Trophoblast cell (in vitro differentiated cells and primary cell): ENCODE results near the gene AGPAT1.

Experiments
- DNase-seq, 2 donors: peaks; one replicate each; pipeline ENCODE4 v3.0.0-alpha.2; 2016
- H2AFZ ChIP-seq: 2 replicates; pipeline ENCODE4 v1.6.1; 2013; ENCODE audit warnings: low read length, moderate library complexity, mild to moderate bottlenecking; ENCODE audit not compliant: insufficient read depth, poor library complexity
- H2AK5ac ChIP-seq: 2 replicates; pipeline ENCODE4 v1.6.1; 2013; ENCODE audit warnings: mild to moderate bottlenecking, low read length
- H2BK120ac ChIP-seq: 2 replicates; pipeline ENCODE4 v1.6.1; 2013; ENCODE audit warnings: low read length, mild to moderate bottlenecking, moderate library complexity; ENCODE audit not compliant: insufficient read depth, poor library complexity
- H2BK12ac ChIP-seq: 2 replicates; pipeline ENCODE4 v1.6.1; 2013; ENCODE audit warnings: mild to moderate bottlenecking, low read length, moderate library complexity
- H2BK5ac ChIP-seq: 2 replicates; pipeline ENCODE4 v1.6.1; 2013; ENCODE audit warnings: low read length, low read depth, moderate library complexity, mild to moderate bottlenecking; ENCODE audit not compliant: poor library complexity
- H3K14ac ChIP-seq: 2 replicates; pipeline ENCODE4 v1.6.1; 2013; ENCODE audit warnings: mild to moderate bottlenecking, low read length
- H3K18ac ChIP-seq: 2 replicates; pipeline ENCODE4 v1.6.1; 2013; ENCODE audit warnings: mild to moderate bottlenecking, low read length
- H3K23ac ChIP-seq: 2 replicates; pipeline ENCODE4 v1.6.1; 2013; ENCODE audit warnings: low read length
- H3K27ac ChIP-seq: 2 replicates; pipeline ENCODE4 v1.5.1; 2013; ENCODE audit warnings: low read depth, mild to moderate bottlenecking, inconsistent platforms, low read length, moderate library complexity
- H3K27me3 ChIP-seq: 2 replicates; pipeline ENCODE4 v1.6.1; 2013; ENCODE audit warnings: inconsistent platforms, mild to moderate bottlenecking, low read length, moderate library complexity; ENCODE audit not compliant: insufficient read depth
- H3K36me3 ChIP-seq, 2 experiments: 1 replicate in 1 of 2; 2 replicates in 1 of 2; pipeline ENCODE4 v1.6.1; 2013; ENCODE audit warnings: low read length in 2 of 2, mild to moderate bottlenecking in 2 of 2, moderate library complexity in 1 of 2; ENCODE audit not compliant: insufficient read depth in 2 of 2, control insufficient read depth in 1 of 2
- H3K4ac ChIP-seq: 2 replicates; pipeline ENCODE4 v1.6.1; 2013; ENCODE audit warnings: low read depth, mild to moderate bottlenecking, low read length, moderate library complexity
- H3K4me1 ChIP-seq, 2 experiments: 1 replicate in 1 of 2; 2 replicates in 1 of 2; pipeline ENCODE4 v1.6.1; 2013; ENCODE audit warnings: low read length in 2 of 2, mild to moderate bottlenecking in 2 of 2, moderate library complexity in 1 of 2; ENCODE audit not compliant: insufficient read depth in 2 of 2, control insufficient read depth in 1 of 2
- H3K4me2 ChIP-seq: 2 replicates; pipeline ENCODE4 v1.6.1; 2013; ENCODE audit warnings: inconsistent platforms, mild to moderate bottlenecking, low read length, moderate library complexity
- H3K4me3 ChIP-seq: 2 replicates; pipeline ENCODE4 v1.5.1; 2013; ENCODE audit warnings: mild to moderate bottlenecking, low read depth, low read length, inconsistent platforms
- H3K79me1 ChIP-seq: one replicate; pipeline ENCODE4 v1.6.1; 2013; ENCODE audit warnings: low read length
- H3K79me2 ChIP-seq: 2 replicates; pipeline ENCODE4 v1.6.1; 2013; ENCODE audit warnings: low read length, mild to moderate bottlenecking; ENCODE audit not compliant: control insufficient read depth, insufficient read depth, poor library complexity
- H3K9ac ChIP-seq: 2 replicates; pipeline ENCODE4 v1.6.1; 2013; ENCODE audit warnings: mild to moderate bottlenecking, low read length
- H3K9me3 ChIP-seq: 2 replicates; pipeline ENCODE4 v1.6.1; 2013; ENCODE audit warnings: low read depth, mild to moderate bottlenecking, control low read depth, inconsistent platforms, low read length; ENCODE audit not compliant: insufficient read depth
- H4K12ac ChIP-seq: 2 replicates; pipeline ENCODE4 v1.6.1; 2013; ENCODE audit warnings: low read depth, mild to moderate bottlenecking, low read length, moderate library complexity
- H4K8ac ChIP-seq: 2 replicates; pipeline ENCODE4 v1.6.1; 2013; ENCODE audit warnings: low read depth, mild to moderate bottlenecking, low read length, moderate library complexity
- H4K91ac ChIP-seq: one replicate; pipeline ENCODE4 v1.6.1; 2013; ENCODE audit warnings: low read depth, mild to moderate bottlenecking, low read length, moderate library complexity
- WGBS: extraction: QIAGEN DNeasy Blood & Tissue Kit; methylation state at CpG from one replicate; pipeline ENCODE4 v1.1.7; 2013; ENCODE audit warnings: missing lambda C conversion rate; ENCODE audit not compliant: insufficient read length, insufficient coverage; ENCODE audit errors: extremely low coverage; 5-methylcytosine and 5-hydroxymethylcytosine counted together

AGPAT1 gene

GRCh38 chr6:32216285-32216684, 40.4 kb upstream of the AGPAT1 start:
- Histone ChIP-seq H4K8ac (no peak overlapping the region), H3K4me1 (no peaks in the 10 kb centered on the region), H4K12ac (no peak overlapping the region), H3K27me3 (no peaks in the 10 kb centered on the region), H3K4me2 (no peak overlapping the region), H3K9ac (no peak overlapping the region), H2BK120ac (no peak overlapping the region), H3K79me2 (no peaks in the 10 kb centered on the region), H3K14ac (no peak overlapping the region), H3K9me3 (peaks cover 2% of the 10 kb centered on the region), H2AK5ac (no peak overlapping the region), H3K4me3 (no peak overlapping the region), H3K27ac (no peak overlapping the region), H3K79me1 (no peaks in the 10 kb centered on the region), H2BK5ac (no peak overlapping the region), H2BK12ac (no peak overlapping the region), H3K18ac (no peak overlapping the region), H3K23ac (no peak overlapping the region), H4K91ac (no peak overlapping the region), H3K36me3 (no peaks in the 10 kb centered on the region), H2AFZ (no peak overlapping the region), H3K4ac (no peak overlapping the region)
- DNase-seq, result no peak
- WGBS, result no CpG with 5 or more reads among the region's 10 CpGs

DNA sequence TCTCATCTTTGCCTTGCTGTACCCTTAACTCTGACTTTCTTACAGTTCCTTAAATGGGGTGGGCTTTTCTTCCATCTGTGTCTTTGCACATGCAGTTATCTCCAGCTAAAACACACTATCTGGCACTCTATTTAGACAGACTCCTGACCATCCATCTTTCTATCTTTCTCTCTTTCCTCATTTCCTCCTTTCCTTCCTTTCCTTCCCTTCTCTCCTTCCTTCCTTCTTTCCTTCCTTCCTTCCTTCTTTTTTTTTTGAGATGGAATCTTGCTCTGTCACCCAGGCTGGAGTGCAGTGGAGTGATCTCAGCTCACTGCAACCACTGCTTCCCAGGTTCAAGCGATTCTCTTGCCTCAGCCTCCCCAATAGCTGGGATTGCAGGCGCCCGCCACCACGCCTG, 39.7 kb upstream of the AGPAT1 start:
- no peak for DNase-seq
- no peak overlapping the region for H2BK12ac ChIP-seq
- H3K9me3 ChIP-seq, result peaks cover 2% of the 10 kb centered on the region
- WGBS, result no CpG with 5 or more reads among the region's 4 CpGs
- H3K23ac ChIP-seq, result no peak overlapping the region
- H3K18ac ChIP-seq, result no peak overlapping the region
- H2BK5ac ChIP-seq, result no peak overlapping the region
- H3K4me1 ChIP-seq, result no peaks in the 10 kb centered on the region
- H3K4ac ChIP-seq, result no peak overlapping the region
- no peak overlapping the region for H3K9ac ChIP-seq
- no peak overlapping the region for H3K4me3 ChIP-seq
- H4K8ac ChIP-seq, result no peak overlapping the region
- no peak overlapping the region for H2AFZ ChIP-seq
- no peak overlapping the region for H3K4me2 ChIP-seq
- no peaks in the 10 kb centered on the region for H3K27me3 ChIP-seq
- H2BK120ac ChIP-seq, result no peak overlapping the region
- H4K91ac ChIP-seq, result no peak overlapping the region
- H3K79me2 ChIP-seq, result no peaks in the 10 kb centered on the region
- no peaks in the 10 kb centered on the region for H3K36me3 ChIP-seq
- H4K12ac ChIP-seq, result no peak overlapping the region
- H3K79me1 ChIP-seq, result no peaks in the 10 kb centered on the region
- no peak overlapping the region for H2AK5ac ChIP-seq
- no peak overlapping the region for H3K27ac ChIP-seq
- no peak overlapping the region for H3K14ac ChIP-seq

DNA sequence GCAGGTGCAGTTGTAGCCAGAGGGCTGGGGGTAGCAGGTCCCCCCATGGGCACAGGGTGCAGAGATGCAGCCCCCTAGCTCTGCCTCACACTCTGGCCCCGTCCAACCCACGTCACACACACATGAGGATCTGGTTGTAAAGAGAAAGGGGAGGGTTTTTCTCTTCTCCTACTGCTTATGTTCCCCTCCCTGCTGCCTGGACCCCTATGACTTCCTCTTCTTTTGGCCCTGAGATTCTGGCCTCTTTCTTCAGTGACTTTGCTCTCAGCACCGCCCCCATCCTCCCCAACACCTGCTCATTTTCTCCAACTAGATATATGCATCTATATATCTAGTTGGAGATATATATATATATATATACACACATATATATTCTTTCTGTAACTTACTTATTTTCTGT, 38.2 kb upstream of the AGPAT1 start:
- no CpG with 5 or more reads among the region's 3 CpGs for WGBS
- H4K12ac ChIP-seq, result no peak overlapping the region
- no peak overlapping the region for H4K91ac ChIP-seq
- H3K9me3 ChIP-seq, result peaks cover 2% of the 10 kb centered on the region
- H3K14ac ChIP-seq, result no peak overlapping the region
- no peaks in the 10 kb centered on the region for H3K79me2 ChIP-seq
- no peak overlapping the region for H3K4me3 ChIP-seq
- H2AK5ac ChIP-seq, result no peak overlapping the region
- H3K4me2 ChIP-seq, result no peak overlapping the region
- H3K18ac ChIP-seq, result no peak overlapping the region
- H3K27me3 ChIP-seq, result no peaks in the 10 kb centered on the region
- H3K9ac ChIP-seq, result no peak overlapping the region
- no peak overlapping the region for H2AFZ ChIP-seq
- no peaks in the 10 kb centered on the region for H3K79me1 ChIP-seq
- H3K27ac ChIP-seq, result no peak overlapping the region
- no peaks in the 10 kb centered on the region for H3K36me3 ChIP-seq
- no peak overlapping the region for H2BK5ac ChIP-seq
- no peaks in the 10 kb centered on the region for H3K4me1 ChIP-seq
- DNase-seq, result no peak
- no peak overlapping the region for H3K23ac ChIP-seq
- no peak overlapping the region for H3K4ac ChIP-seq
- no peak overlapping the region for H2BK120ac ChIP-seq
- H2BK12ac ChIP-seq, result no peak overlapping the region
- no peak overlapping the region for H4K8ac ChIP-seq

- H3K4me1 ChIP-seq, result no peaks in the 10 kb centered on the region
- WGBS, result 100% methylated on average over 2 of the region's 6 CpGs
- no peak overlapping the region for H4K91ac ChIP-seq
- peaks cover 2% of the 10 kb centered on the region for H3K9me3 ChIP-seq
- H3K4me3 ChIP-seq, result peak overlapping the region; percentile 23
- no peak overlapping the region for H4K12ac ChIP-seq
- no peak overlapping the region for H3K23ac ChIP-seq
- no peak overlapping the region for H4K8ac ChIP-seq
- H3K27ac ChIP-seq, result no peak overlapping the region
- no peak overlapping the region for H3K9ac ChIP-seq
- H2AK5ac ChIP-seq, result no peak overlapping the region
- no peak overlapping the region for H2BK120ac ChIP-seq
- H3K18ac ChIP-seq, result no peak overlapping the region
- H3K36me3 ChIP-seq, result no peaks in the 10 kb centered on the region
- no peak overlapping the region for H3K14ac ChIP-seq
- H2AFZ ChIP-seq, result no peak overlapping the region
- no peak overlapping the region for H3K4me2 ChIP-seq
- H2BK12ac ChIP-seq, result no peak overlapping the region
- H3K27me3 ChIP-seq, result no peaks in the 10 kb centered on the region
- no peaks in the 10 kb centered on the region for H3K79me2 ChIP-seq
- H3K4ac ChIP-seq, result no peak overlapping the region
- no peak overlapping the region for H2BK5ac ChIP-seq
- no peak for DNase-seq
- no peaks in the 10 kb centered on the region for H3K79me1 ChIP-seq
Observed at GRCh38 chr6:32213649-32214048, 37.8 kb upstream of the AGPAT1 start.
